NCI-H1930 (cell line): ENCODE measurements around the gene AP1S2.

Experiments used
- DNase-seq, 2 experiments: peaks; one replicate each; lab custom pipeline; 2025; lab: John Stamatoyannopoulos, UW

AP1S2 gene

GRCh38 chrX:15812192-15812938 is 42.2 kb downstream of the AP1S2 start:
- DNase-seq: no peak

- DNase-seq: no peak
Measured at GRCh38 chrX:15808254-15808653, 46.4 kb downstream of the AP1S2 start.

- no peak for DNase-seq
Measured at GRCh38 chrX:15804563-15804962, 50.0 kb downstream of the AP1S2 start.

GRCh38 chrX:15797707-15798106 is 56.9 kb downstream of the AP1S2 start:
- no peak for DNase-seq

GRCh38 chrX:15790769-15791290 is 63.8 kb downstream of the AP1S2 start:
- no peak for DNase-seq

- DNase-seq: peak; percentile 51 to 70
Measured at GRCh38 chrX:15789979-15790768, 64.4 kb downstream of the AP1S2 start, which contains the start of gene ZRSR2. Gene ZRSR2 (plus strand): TSS chrX:15790484. CDS start chrX:15790496, 12 bp downstream.

GRCh38 chrX:15786915-15787314 is 67.7 kb downstream of the AP1S2 start:
- no peak for DNase-seq

GRCh38 chrX:15785176-15785750 is 69.3 kb downstream of the AP1S2 start:
- no peak for DNase-seq

GRCh38 chrX:15781961-15782699 is 72.5 kb downstream of the AP1S2 start:
- no peak for DNase-seq
